Stimulated activated CD4-positive, alpha-beta T cell treated with anti-CD3 and anti-CD28 coated beads, Interleukin-2, amount 100 ng/mL, for 48 hours (primary cell): ENCODE data around the gene IQGAP3.

Experiments used
- DNase-seq, 2 donors: peaks; one replicate each; pipeline ENCODE4 v3.0.0-alpha.2; 2020

The IQGAP3 gene

GRCh38 chr1:156493154-156493631 is 79.2 kb downstream of the IQGAP3 start:
- no peak for DNase-seq

GRCh38 chr1:156492591-156493080 is 79.7 kb downstream of the IQGAP3 start:
- no peak for DNase-seq

GRCh38 chr1:156492013-156492590 is 80.3 kb downstream of the IQGAP3 start:
- no peak for DNase-seq

GRCh38 chr1:156491151-156491949 is 81.0 kb downstream of the IQGAP3 start:
- DNase-seq, result no peak

- no peak for DNase-seq
Observed at GRCh38 chr1:156490401-156491032, 81.8 kb downstream of the IQGAP3 start.

GRCh38 chr1:156489935-156490293 is 82.5 kb downstream of the IQGAP3 start:
- no peak for DNase-seq

- no peak for DNase-seq
Observed at GRCh38 chr1:156489166-156489934, 83.0 kb downstream of the IQGAP3 start.

- DNase-seq, result no peak
Observed at GRCh38 chr1:156488566-156489165, 83.7 kb downstream of the IQGAP3 start.

GRCh38 chr1:156487862-156488261 is 84.5 kb downstream of the IQGAP3 start:
- no peak for DNase-seq

- DNase-seq, result no peak
Observed at GRCh38 chr1:156486421-156487344, 85.7 kb downstream of the IQGAP3 start.

- no peak for DNase-seq
Observed at GRCh38 chr1:156485984-156486383, 86.4 kb downstream of the IQGAP3 start.

GRCh38 chr1:156484480-156485058 is 87.8 kb downstream of the IQGAP3 start:
- DNase-seq, result no peak

- DNase-seq, result no peak
Observed at GRCh38 chr1:156483397-156483796, 89.0 kb downstream of the IQGAP3 start.

- no peak for DNase-seq
Observed at GRCh38 chr1:156482276-156482675, 90.1 kb downstream of the IQGAP3 start.

- DNase-seq, result no peak
Observed at GRCh38 chr1:156481527-156481926, 90.8 kb downstream of the IQGAP3 start.

GRCh38 chr1:156480411-156481192 is 91.8 kb downstream of the IQGAP3 start:
- DNase-seq, result peak; percentile 80 to 81

GRCh38 chr1:156480016-156480370 is 92.4 kb downstream of the IQGAP3 start:
- no peak for DNase-seq

GRCh38 chr1:156479093-156480015 is 93.0 kb downstream of the IQGAP3 start:
- no peak for DNase-seq

GRCh38 chr1:156478250-156478627 is 94.1 kb downstream of the IQGAP3 start:
- no peak for DNase-seq
